ENCODE results near the gene CNTNAP2. TPM values are rescaled to one million over a fixed set of nuclear protein-coding genes. Genes with fewer than 3 reads are reported as not detected.

CNTNAP2 gene
- total RNA-seq, 2 experiments from 2014 or later, result not detected

GRCh38 chr7:147380926-147381325, 1264.3 kb downstream of the CNTNAP2 start:
- Mint-ChIP-seq H3K4me3 (no peak overlapping the region), H3K27me3 (no peaks in the 10 kb centered on the region), H3K9me3 (peaks cover 3% of the 10 kb centered on the region), H3K4me1 (ENCODE audit: low read depth) (no peaks in the 10 kb centered on the region), H3K27ac (no peak overlapping the region), H3K36me3 (ENCODE audit: low read depth) (no peaks in the 10 kb centered on the region)
- CTCF ChIA-PET, result no interaction called here
- no peaks in the 10 kb centered on the region for H3K27me3 ChIP-seq (ENCODE audit: control insufficient read depth in 1 of 2, insufficient read depth in 2 of 2, low read length in 2 of 2)
- H3K36me3 ChIP-seq (ENCODE audit: insufficient read depth, low read length), result no peaks in the 10 kb centered on the region
- ATAC-seq (ENCODE audit: poor library complexity) (no peak), DNase-seq (no peak)
- no peak overlapping the region for H3K4me3 ChIP-seq (ENCODE audit: low read length)
- POLR2A ChIA-PET, result no interaction called here
- peaks cover 2 to 6% of the 10 kb centered on the region in 2 experiments for H3K9me3 ChIP-seq (ENCODE audit: control insufficient read depth in 1 of 2, insufficient read depth in 1 of 2, low read length in 2 of 2)
- no peaks in the 10 kb centered on the region for H3K4me1 ChIP-seq (ENCODE audit: insufficient read depth, low read length)
- intact Hi-C loops (cut with DNase I, micrococcal nuclease), result no loop called here
- no peak overlapping the region for H3K27ac ChIP-seq (ENCODE audit: low read depth in 1 of 2, low read length in 2 of 2)
- TF ChIP-seq CTCF (IDR thresholded peaks at IDR 0.05), result no peak

GRCh38 chr7:147394329-147394728, 1277.7 kb downstream of the CNTNAP2 start:
- no peak for ATAC-seq (ENCODE audit: poor library complexity)
- intact Hi-C loops (cut with DNase I, micrococcal nuclease), result no loop called here
- Histone ChIP-seq H3K9me3 (ENCODE audit: control insufficient read depth in 1 of 2, insufficient read depth in 1 of 2, low read length in 2 of 2) (peaks cover 0 to 2% of the 10 kb centered on the region in 2 experiments), H3K4me3 (ENCODE audit: low read length) (no peak overlapping the region), H3K36me3 (ENCODE audit: insufficient read depth, low read length) (no peaks in the 10 kb centered on the region), H3K27me3 (ENCODE audit: control insufficient read depth in 1 of 2, insufficient read depth in 2 of 2, low read length in 2 of 2) (no peaks in the 10 kb centered on the region), H3K27ac (ENCODE audit: low read depth in 1 of 2, low read length in 2 of 2) (no peak overlapping the region), H3K4me1 (ENCODE audit: insufficient read depth, low read length) (no peaks in the 10 kb centered on the region)
- no peaks in the 10 kb centered on the region for H3K27me3 Mint-ChIP-seq
- no peak overlapping the region for H3K4me3 Mint-ChIP-seq
- CTCF ChIA-PET, result no interaction called here
- H3K4me1 Mint-ChIP-seq (ENCODE audit: low read depth), result no peaks in the 10 kb centered on the region
- peaks cover 11% of the 10 kb centered on the region for H3K9me3 Mint-ChIP-seq
- no peak for TF ChIP-seq CTCF (IDR thresholded peaks at IDR 0.05)
- POLR2A ChIA-PET, result no interaction called here
- no peak for DNase-seq
- H3K36me3 Mint-ChIP-seq (ENCODE audit: low read depth), result no peaks in the 10 kb centered on the region
- no peak overlapping the region for H3K27ac Mint-ChIP-seq

- H3K4me1 ChIP-seq (ENCODE audit: insufficient read depth, low read length), result no peaks in the 10 kb centered on the region
- peaks cover 0 to 4% of the 10 kb centered on the region in 2 experiments for H3K9me3 ChIP-seq (ENCODE audit: control insufficient read depth in 1 of 2, insufficient read depth in 1 of 2, low read length in 2 of 2)
- ChIA-PET CTCF (interaction anchor here (1.0 kb wide), 1 partner anchor 19 kb away, joined by 3 read pairs; no protein-coding TSS in a partner anchor), POLR2A (no interaction called here)
- H3K4me1 Mint-ChIP-seq (ENCODE audit: low read depth), result no peaks in the 10 kb centered on the region
- H3K36me3 Mint-ChIP-seq (ENCODE audit: low read depth), result no peaks in the 10 kb centered on the region
- H3K27me3 ChIP-seq (ENCODE audit: control insufficient read depth in 1 of 2, insufficient read depth in 2 of 2, low read length in 2 of 2), result no peaks in the 10 kb centered on the region
- peaks cover 6% of the 10 kb centered on the region for H3K9me3 Mint-ChIP-seq
- H3K27ac ChIP-seq (ENCODE audit: low read depth in 1 of 2, low read length in 2 of 2), result no peak overlapping the region
- H3K27me3 Mint-ChIP-seq, result no peaks in the 10 kb centered on the region
- no peak for DNase-seq
- no peak overlapping the region for H3K4me3 Mint-ChIP-seq
- no peak overlapping the region for H3K4me3 ChIP-seq (ENCODE audit: low read length)
- no peak overlapping the region for H3K27ac Mint-ChIP-seq
- no peak for ATAC-seq (ENCODE audit: poor library complexity)
- H3K36me3 ChIP-seq (ENCODE audit: insufficient read depth, low read length), result no peaks in the 10 kb centered on the region
- no peak for TF ChIP-seq CTCF (IDR thresholded peaks at IDR 0.05)
- intact Hi-C loops (cut with DNase I, micrococcal nuclease), result no loop called here
Observed at GRCh38 chr7:147400221-147400689, 1283.7 kb downstream of the CNTNAP2 start.

Data from CD4-positive, alpha-beta T cell (primary cell).